ENCODE measurements around the gene FAR1.
"Not testable (repeated sequence)": the region's sequence is repeated elsewhere in the genome, so short reads cannot be mapped to it uniquely, and the experiment has no call there.

FAR1 gene

GRCh38 chr11:13668102-13668956, at the start of gene FAR1:
FAR1 (plus strand) TSS chr11:13668668; CDS start chr11:13694766, 26,098 bp downstream.
- DNase-seq (ENCODE audit: low read depth, low spot score) = peak; percentile 98

- no peak for DNase-seq (ENCODE audit: low read depth, low spot score)
Observed at GRCh38 chr11:13620063-13620462, 48.4 kb upstream of the FAR1 start.

GRCh38 chr11:13626818-13627217, 41.6 kb upstream of the FAR1 start:
- DNase-seq (ENCODE audit: low read depth, low spot score) = not testable (repeated sequence)

- DNase-seq (ENCODE audit: low read depth, low spot score) = not testable (repeated sequence)
Observed at GRCh38 chr11:13628634-13629033, 39.8 kb upstream of the FAR1 start.

- no peak for DNase-seq (ENCODE audit: low read depth, low spot score)
Observed at GRCh38 chr11:13629779-13630178, 38.7 kb upstream of the FAR1 start.

- no peak for DNase-seq (ENCODE audit: low read depth, low spot score)
Observed at GRCh38 chr11:13635290-13635689, 33.2 kb upstream of the FAR1 start.

GRCh38 chr11:13635804-13636203, 32.7 kb upstream of the FAR1 start:
- DNase-seq (ENCODE audit: low read depth, low spot score) = no peak

GRCh38 chr11:13637125-13638069, 31.1 kb upstream of the FAR1 start:
- no peak for DNase-seq (ENCODE audit: low read depth, low spot score)

GRCh38 chr11:13638422-13638821, 30.0 kb upstream of the FAR1 start:
- DNase-seq (ENCODE audit: low read depth, low spot score) = no peak

GRCh38 chr11:13644997-13645687, 23.3 kb upstream of the FAR1 start:
- DNase-seq (ENCODE audit: low read depth, low spot score) = no peak

- DNase-seq (ENCODE audit: low read depth, low spot score) = no peak
Observed at GRCh38 chr11:13647391-13647790, 21.1 kb upstream of the FAR1 start.

- DNase-seq (ENCODE audit: low read depth, low spot score) = no peak
Observed at GRCh38 chr11:13649619-13650018, 18.8 kb upstream of the FAR1 start.

- not testable (repeated sequence) for DNase-seq (ENCODE audit: low read depth, low spot score)
Observed at GRCh38 chr11:13651515-13651914, 17.0 kb upstream of the FAR1 start.

GRCh38 chr11:13661074-13661623, 7.3 kb upstream of the FAR1 start:
- DNase-seq (ENCODE audit: low read depth, low spot score) = no peak

GRCh38 chr11:13663631-13664071, 4.8 kb upstream of the FAR1 start:
- no peak for DNase-seq (ENCODE audit: low read depth, low spot score)

GRCh38 chr11:13664351-13664750, 4.1 kb upstream of the FAR1 start:
- DNase-seq (ENCODE audit: low read depth, low spot score) = no peak

GRCh38 chr11:13666708-13667107, 1.8 kb upstream of the FAR1 start:
- no peak for DNase-seq (ENCODE audit: low read depth, low spot score)

- no peak for DNase-seq (ENCODE audit: low read depth, low spot score)
Observed at GRCh38 chr11:13667245-13667644, 1.2 kb upstream of the FAR1 start.

GRCh38 chr11:13667795-13668101, 720 bp upstream of the FAR1 start:
- no peak for DNase-seq (ENCODE audit: low read depth, low spot score)

- DNase-seq (ENCODE audit: low read depth, low spot score) = no peak
Observed at GRCh38 chr11:13668957-13669521, 571 bp downstream of the FAR1 start.
